ENCODE measurements around the gene NAPA.

The NAPA gene

GRCh38 chr19:47523473-47523872 is 8.6 kb upstream of the NAPA start:
- DNase-seq (ENCODE audit: low read depth in 1 of 2, low spot score in 1 of 2) = no peak

- no peak for DNase-seq (ENCODE audit: low read depth in 1 of 2, low spot score in 1 of 2)
Observed at GRCh38 chr19:47521473-47522180, 6.8 kb upstream of the NAPA start.

GRCh38 chr19:47520839-47521238 is 6.0 kb upstream of the NAPA start:
- DNase-seq (ENCODE audit: low read depth in 1 of 2, low spot score in 1 of 2) = no peak

- DNase-seq (ENCODE audit: low read depth in 1 of 2, low spot score in 1 of 2) = no peak
Observed at GRCh38 chr19:47520343-47520806, 5.5 kb upstream of the NAPA start.

- DNase-seq (ENCODE audit: low read depth in 1 of 2, low spot score in 1 of 2) = no peak
Observed at GRCh38 chr19:47518854-47519253, 4.0 kb upstream of the NAPA start.

- DNase-seq (ENCODE audit: low read depth in 1 of 2, low spot score in 1 of 2) = no peak
Observed at GRCh38 chr19:47518139-47518538, 3.3 kb upstream of the NAPA start.

- peak in 1 of 2 donors; percentile 6 for DNase-seq (ENCODE audit: low read depth in 1 of 2, low spot score in 1 of 2)
Observed at GRCh38 chr19:47514151-47514868, 553 bp downstream of the NAPA start.

- no peak for DNase-seq (ENCODE audit: low read depth in 1 of 2, low spot score in 1 of 2)
Observed at GRCh38 chr19:47512948-47513319, 1.9 kb downstream of the NAPA start.

GRCh38 chr19:47512183-47512947 is 2.5 kb downstream of the NAPA start:
- DNase-seq (ENCODE audit: low read depth in 1 of 2, low spot score in 1 of 2) = no peak

- DNase-seq (ENCODE audit: low read depth in 1 of 2, low spot score in 1 of 2) = no peak
Observed at GRCh38 chr19:47511681-47512080, 3.2 kb downstream of the NAPA start.

GRCh38 chr19:47511128-47511517 is 3.7 kb downstream of the NAPA start:
- DNase-seq (ENCODE audit: low read depth in 1 of 2, low spot score in 1 of 2) = no peak

GRCh38 chr19:47510516-47511127 is 4.2 kb downstream of the NAPA start:
- DNase-seq (ENCODE audit: low read depth in 1 of 2, low spot score in 1 of 2) = no peak

GRCh38 chr19:47509973-47510372 is 4.9 kb downstream of the NAPA start:
- DNase-seq (ENCODE audit: low read depth in 1 of 2, low spot score in 1 of 2) = no peak

GRCh38 chr19:47509170-47509847 is 5.6 kb downstream of the NAPA start:
- no peak for DNase-seq (ENCODE audit: low read depth in 1 of 2, low spot score in 1 of 2)

- DNase-seq (ENCODE audit: low read depth in 1 of 2, low spot score in 1 of 2) = no peak
Observed at GRCh38 chr19:47508721-47509120, 6.1 kb downstream of the NAPA start.

- DNase-seq (ENCODE audit: low read depth in 1 of 2, low spot score in 1 of 2) = no peak
Observed at GRCh38 chr19:47507924-47508553, 6.8 kb downstream of the NAPA start.

GRCh38 chr19:47507012-47507411 is 7.9 kb downstream of the NAPA start:
- no peak for DNase-seq (ENCODE audit: low read depth in 1 of 2, low spot score in 1 of 2)

GRCh38 chr19:47506459-47506858 is 8.4 kb downstream of the NAPA start:
- no peak for DNase-seq (ENCODE audit: low read depth in 1 of 2, low spot score in 1 of 2)

GRCh38 chr19:47505506-47505905 is 9.4 kb downstream of the NAPA start:
- DNase-seq (ENCODE audit: low read depth in 1 of 2, low spot score in 1 of 2) = no peak

- no peak for DNase-seq (ENCODE audit: low read depth in 1 of 2, low spot score in 1 of 2)
Observed at GRCh38 chr19:47503826-47504150, 11.1 kb downstream of the NAPA start.
